GM23248 (cell line): ENCODE results near the gene SH3BP2. TPM values are rescaled to one million over a fixed set of nuclear protein-coding genes. Genes with fewer than 3 reads are reported as not detected.

Experiments
- DNase-seq: peaks from one replicate; pipeline ENCODE4 v3.0.0-alpha.2; 2015
- H2AFZ ChIP-seq: fragments of 200-600 bp; sonication (generic); 2 replicates; pipeline ENCODE4 v1.6.1; 2016; ENCODE audit warnings: antibody characterized with exemption
- H3F3A ChIP-seq: fragments of 200-600 bp; sonication (generic); 2 replicates; pipeline ENCODE4 v1.6.1; 2016; ENCODE audit warnings: mild to moderate bottlenecking, antibody characterized with exemption, mixed run types; ENCODE audit not compliant: insufficient read depth
- H3K27ac ChIP-seq: fragments of 200-600 bp; sonication (generic); 2 replicates; pipeline ENCODE4 v1.5.1; 2016; ENCODE audit warnings: mild to moderate bottlenecking
- H3K27me3 ChIP-seq: fragments of 200-600 bp; sonication (generic); replicated peaks from 2 replicates; pipeline ENCODE4 v1.6.1; 2016; ENCODE audit warnings: mild to moderate bottlenecking; ENCODE audit not compliant: insufficient read depth
- H3K36me3 ChIP-seq: fragments of 200-600 bp; sonication (generic); 2 replicates; pipeline ENCODE4 v1.6.1; 2016; ENCODE audit warnings: low read depth, mild to moderate bottlenecking
- H3K4me1 ChIP-seq: fragments of 200-600 bp; sonication (generic); 2 replicates; pipeline ENCODE4 v1.6.1; 2016; ENCODE audit warnings: mild to moderate bottlenecking; ENCODE audit not compliant: insufficient read depth
- H3K4me2 ChIP-seq: fragments of 200-600 bp; sonication (generic); one replicate; pipeline ENCODE4 v1.6.1; 2016; ENCODE audit warnings: mild to moderate bottlenecking; ENCODE audit not compliant: unreplicated experiment
- H3K4me3 ChIP-seq: fragments of 200-600 bp; sonication (generic); 2 replicates; pipeline ENCODE4 v1.5.1; 2016; ENCODE audit warnings: mild to moderate bottlenecking
- H3K79me2 ChIP-seq: fragments of 200-600 bp; sonication (generic); 2 replicates; pipeline ENCODE4 v1.6.1; 2016; ENCODE audit warnings: mild to moderate bottlenecking; ENCODE audit not compliant: insufficient read depth
- H3K9ac ChIP-seq: fragments of 200-600 bp; sonication (generic); 2 replicates; pipeline ENCODE4 v1.6.1; 2016; ENCODE audit warnings: mild to moderate bottlenecking
- H3K9me2 ChIP-seq: fragments of 200-600 bp; sonication (generic); 2 replicates; pipeline ENCODE4 v1.6.1; 2016; ENCODE audit warnings: mixed run types, mild to moderate bottlenecking, moderate library complexity; ENCODE audit not compliant: insufficient read depth
- H3K9me3 ChIP-seq: fragments of 200-600 bp; sonication (generic); one replicate; pipeline ENCODE4 v1.6.1; 2017; ENCODE audit warnings: low read depth
- H4K20me1 ChIP-seq: fragments of 200-600 bp; sonication (generic); 2 replicates; pipeline ENCODE4 v1.6.0; 2016; ENCODE audit not compliant: insufficient read depth
- EZH2 ChIP-seq: fragments of 200-600 bp; sonication (generic); IDR thresholded peaks from 2 replicates; pipeline ENCODE4 v1.6.1; 2018; ENCODE audit warnings: antibody characterized with exemption, mild to moderate bottlenecking; ENCODE audit not compliant: insufficient read depth, poor library complexity, severe bottlenecking
- EZH2phosphoT487 ChIP-seq: fragments of 200-600 bp; sonication (generic); IDR thresholded peaks from 2 replicates; pipeline ENCODE4 v1.6.1; 2018; ENCODE audit warnings: antibody characterized with exemption, moderate library complexity, mild to moderate bottlenecking, low read depth; ENCODE audit not compliant: insufficient read depth
- WGBS, 2 experiments: methylation state at CpG; one replicate each; pipeline ENCODE4 v1.1.6; 2015 to 2017; ENCODE audit warnings: low lambda C conversion rate in 2 of 2, low coverage in 1 of 2; ENCODE audit errors: missing lambda C conversion rate in 2 of 2; 5-methylcytosine and 5-hydroxymethylcytosine counted together
- in situ Hi-C: fragments of 300-500 bp; cut with MboI; formaldehyde crosslinking; loops from 2 replicates; pipeline ENCODE4 v1.15.0; 2020
- polyA plus RNA-seq: library from polyadenylated mRNA; unstranded; fragments of >200 nt; fragmentation: Nextera tagmentation; extraction: Ambion mirVana; gene quantifications from 2 replicates; pipeline ENCODE4 v1.2.1, GENCODE V29; 2016
- total RNA-seq: library from RNA; depleted of rRNA; stranded (reverse); fragments of >200 nt; shearing (Covaris generic); gene quantifications from 2 replicates; pipeline ENCODE4 v1.2.3, GENCODE V29; 2014

Gene SH3BP2
- total and polyA plus RNA-seq, 2 experiments from 2014 or later, result 20.9 to 31.2 TPM

DNA sequence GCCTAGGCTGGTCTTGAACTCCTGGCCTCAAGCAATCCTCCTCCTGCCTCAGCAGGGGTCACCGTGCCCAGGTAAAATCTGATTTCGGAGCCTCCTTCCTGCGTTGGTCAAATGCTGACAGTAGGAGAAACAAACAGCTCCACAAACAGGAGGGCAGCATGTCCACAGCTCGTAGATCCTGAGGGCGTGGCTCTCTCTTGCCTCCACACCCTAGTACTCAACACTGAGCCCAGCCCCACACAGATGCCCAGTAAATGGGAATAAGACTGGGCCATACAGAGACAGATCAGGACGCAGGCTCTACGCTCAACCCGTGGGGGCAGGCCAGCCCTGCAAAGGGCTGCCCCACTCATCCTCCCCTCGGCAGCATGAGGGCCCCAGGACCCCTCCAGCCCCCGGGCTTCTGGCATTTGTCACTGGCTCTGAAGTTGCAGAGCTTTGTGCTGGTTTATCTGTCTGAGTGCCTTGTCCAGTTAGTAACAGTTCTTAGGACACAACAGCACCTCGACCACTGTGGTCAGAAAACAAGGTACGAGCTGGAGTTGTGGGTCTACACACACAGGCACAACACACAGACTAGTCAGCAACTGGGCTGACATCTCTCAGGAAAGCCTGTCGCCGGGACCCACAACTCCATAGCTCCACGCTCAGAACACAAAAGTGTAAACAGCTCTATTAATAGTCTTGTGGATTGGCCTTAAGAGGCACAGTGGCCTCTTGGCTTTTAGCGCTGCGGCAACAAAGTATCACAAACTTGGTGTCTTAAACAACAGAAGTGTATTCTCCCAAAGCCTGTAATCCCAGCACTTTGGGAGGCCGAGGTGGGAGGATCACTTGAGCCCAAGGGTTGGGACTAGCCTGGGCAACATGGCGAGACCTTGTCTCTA lies 41.9 kb upstream of the SH3BP2 start:
- Histone ChIP-seq H3K9ac (no peak overlapping the region), H4K20me1 (no peaks in the 10 kb centered on the region), H3F3A (peaks cover 6% of the 10 kb centered on the region; the same call in 1 of the 2 replicates), H3K4me2 (no peak overlapping the region), H3K79me2 (peaks cover 73% of the 10 kb centered on the region), H3K4me1 (peaks cover 8% of the 10 kb centered on the region), H3K4me3 (no peak overlapping the region), H3K27ac (no peak overlapping the region), H3K36me3 (no peaks in the 10 kb centered on the region), H3K9me2 (no peaks in the 10 kb centered on the region), H3K27me3 (no peaks in the 10 kb centered on the region), H3K9me3 (no peaks in the 10 kb centered on the region), H2AFZ (no peak overlapping the region)
- no peak for DNase-seq
- in situ Hi-C loops, result no loop called here
- TF ChIP-seq EZH2 (no peak), EZH2phosphoT487 (no peak)
- 85% methylated on average over 19 of the region's 19 CpGs for WGBS, 2 experiments

DNA sequence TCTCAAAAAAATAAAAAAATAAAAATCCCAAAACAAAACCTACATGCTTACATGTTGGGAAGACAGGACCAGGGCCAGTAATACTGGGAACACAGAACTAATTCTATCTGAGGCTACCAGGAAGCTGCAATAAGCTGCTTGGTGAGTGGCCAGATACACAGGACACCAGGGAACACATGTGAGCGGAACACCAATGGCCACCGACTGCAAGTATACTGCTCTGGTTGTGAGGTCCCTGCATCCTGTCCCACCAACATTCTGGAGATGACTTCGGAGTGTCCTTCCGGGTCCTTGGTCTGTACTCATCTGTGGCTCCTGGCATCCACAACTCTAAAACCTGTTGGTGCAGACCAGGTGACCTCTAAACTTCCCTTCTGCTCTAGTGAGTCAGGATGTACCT lies 39.4 kb upstream of the SH3BP2 start:
- WGBS, 2 experiments, result 98 to 100% methylated on average over 4 of the region's 4 CpGs
- Histone ChIP-seq H3K9ac (no peak overlapping the region), H3K9me2 (no peaks in the 10 kb centered on the region), H4K20me1 (no peaks in the 10 kb centered on the region), H3K4me2 (no peak overlapping the region), H3K27me3 (no peaks in the 10 kb centered on the region), H3K9me3 (no peaks in the 10 kb centered on the region), H3K79me2 (peaks cover 73% of the 10 kb centered on the region), H3K4me1 (no peaks in the 10 kb centered on the region; the same call in 1 of the 2 replicates), H3K4me3 (no peak overlapping the region), H3K27ac (no peak overlapping the region), H2AFZ (no peak overlapping the region), H3K36me3 (no peaks in the 10 kb centered on the region), H3F3A (no peaks in the 10 kb centered on the region)
- in situ Hi-C loops, result no loop called here
- TF ChIP-seq EZH2phosphoT487 (no peak), EZH2 (no peak)
- DNase-seq, result no peak

DNA sequence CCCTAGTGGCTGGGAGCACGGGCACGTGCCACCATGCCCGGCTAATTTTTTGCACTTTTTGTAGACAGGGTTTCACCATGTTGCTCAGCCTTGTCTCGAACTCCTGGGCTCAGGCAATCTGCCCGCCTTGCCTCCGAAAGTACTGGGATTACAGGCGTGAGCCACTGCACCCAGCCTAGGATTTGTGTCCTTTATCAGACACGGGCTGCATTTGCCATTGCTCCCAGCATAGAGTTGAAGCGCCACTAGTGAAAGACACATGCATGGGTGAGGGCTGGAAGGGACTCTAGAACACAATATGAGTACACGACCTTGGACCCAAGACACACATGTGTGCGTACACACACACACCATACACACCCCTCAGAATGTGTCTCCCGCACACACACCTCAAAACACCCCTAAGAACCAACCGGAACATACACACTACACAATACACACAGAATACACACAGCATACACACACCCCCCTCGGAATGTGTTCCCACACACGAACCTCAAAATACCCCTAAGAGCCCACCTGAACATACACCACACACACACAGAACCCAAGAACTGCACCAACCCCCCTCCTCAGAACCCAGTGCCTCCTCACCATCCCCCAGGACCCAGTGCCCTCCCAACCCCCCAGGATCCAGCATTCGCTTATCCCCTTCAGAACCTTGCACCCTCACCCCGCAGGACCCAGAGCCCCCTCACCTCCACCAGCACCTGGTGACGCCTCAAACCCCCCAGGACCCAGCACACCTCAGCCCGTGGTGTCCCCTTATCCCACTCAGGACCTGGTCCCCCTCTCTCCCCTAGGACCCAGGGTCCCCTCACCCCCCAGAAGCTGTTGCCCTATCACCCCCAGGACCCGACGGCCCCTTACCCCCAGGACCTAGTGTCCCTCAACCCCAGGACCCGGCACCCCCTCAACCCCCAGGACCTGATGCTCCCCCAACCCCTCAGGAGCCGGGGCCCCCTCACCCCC lies 37.8 kb upstream of the SH3BP2 start:
- H3K27ac ChIP-seq, result no peak overlapping the region
- H3K9me2 ChIP-seq, result no peaks in the 10 kb centered on the region
- in situ Hi-C loops, result no loop called here
- peak overlapping the region; percentile 72 for H3K4me2 ChIP-seq
- no peaks in the 10 kb centered on the region for H4K20me1 ChIP-seq
- no peaks in the 10 kb centered on the region for H3K27me3 ChIP-seq
- DNase-seq, result no peak
- TF ChIP-seq EZH2phosphoT487 (no peak), EZH2 (no peak)
- H3K4me3 ChIP-seq, result peak overlapping the region; percentile 75
- 62 to 77% methylated on average over 17 to 23 of the region's 23 CpGs for WGBS, 2 experiments
- H3K79me2 ChIP-seq, result peaks cover 56% of the 10 kb centered on the region
- H3K9me3 ChIP-seq, result no peaks in the 10 kb centered on the region
- H3K9ac ChIP-seq, result peak overlapping the region; percentile 80
- no peak overlapping the region for H2AFZ ChIP-seq
- no peaks in the 10 kb centered on the region; the same call in 1 of the 2 replicates for H3K4me1 ChIP-seq
- H3K36me3 ChIP-seq, result no peaks in the 10 kb centered on the region
- no peaks in the 10 kb centered on the region for H3F3A ChIP-seq
